Peyer's patch (tissue), 4 donors: ENCODE data around the gene TAX1BP3. TPM values are rescaled to one million over a fixed set of nuclear protein-coding genes. Genes with fewer than 3 reads are reported as not detected.

ENCODE experiments used
- DNase-seq, 3 donors: peaks; one replicate each; pipeline ENCODE4 v3.0.0-alpha.2; 2017 to 2019
- H3K27ac ChIP-seq, 4 donors: fragments of 200-600 bp; sonication (generic); one replicate each; pipeline ENCODE4 v1.5.1; 2016 to 2019
- H3K27me3 ChIP-seq, 2 donors: fragments of 200-600 bp; sonication (generic); one replicate each; pipeline ENCODE4 v1.5.1; 2019
- H3K36me3 ChIP-seq, 3 donors: fragments of 200-600 bp; sonication (generic); one replicate each; pipeline ENCODE4 v1.5.1; 2016 to 2019
- H3K4me1 ChIP-seq, 4 donors: fragments of 200-600 bp; sonication (generic); one replicate each; pipeline ENCODE4 v1.5.1; 2016 to 2019
- H3K4me3 ChIP-seq, 4 donors: fragments of 200-600 bp; sonication (generic); 1 replicate in 3 of 4; 2 replicates in 1 of 4; pipeline ENCODE4 v1.5.1; 2016 to 2019; ENCODE audit warnings: mild to moderate bottlenecking in 1 of 4
- H3K9me3 ChIP-seq, 4 donors: fragments of 200-600 bp; sonication (generic); one replicate each; pipeline ENCODE4 v1.5.1; 2016 to 2019; ENCODE audit warnings: mild to moderate bottlenecking in 1 of 4
- CTCF ChIP-seq, 6 experiments: fragments of 450-650 bp in 4 of 6; fragments of 200-600 bp in 2 of 6; sonication (generic) in 1 of 6; IDR thresholded peaks; one replicate each; pipeline ENCODE4 v1.5.1; 2017 to 2019; ENCODE audit warnings: antibody characterized with exemption in 6 of 6, mild to moderate bottlenecking in 3 of 6, moderate library complexity in 1 of 6
- POLR2A ChIP-seq, 2 donors: fragments of 450-650 bp; IDR thresholded peaks; one replicate each; pipeline ENCODE4 v1.5.1; 2017; ENCODE audit warnings: antibody characterized with exemption in 2 of 2, mild to moderate bottlenecking in 2 of 2, moderate library complexity in 2 of 2
- total RNA-seq, 4 donors: library from RNA; depleted of rRNA; stranded (reverse); fragments of >200 nt; gene quantifications; one replicate each; pipeline ENCODE4 v1.1.0, GENCODE V29; 2016

The TAX1BP3 gene
- total RNA-seq, 4 donors from 2014 or later, result 113 to 386 (median 239) TPM

- Histone ChIP-seq H3K27ac (no peak overlapping the region), H3K4me3 (no peak overlapping the region), H3K4me1 (no peaks in the 10 kb centered on the region), H3K9me3 (no peaks in the 10 kb centered on the region), H3K36me3 (no peaks in the 10 kb centered on the region), H3K27me3 (no peaks in the 10 kb centered on the region)
- TF ChIP-seq POLR2A (IDR thresholded peaks at IDR 0.05) (no peak), CTCF (IDR thresholded peaks at IDR 0.05) (no peak)
- no peak for DNase-seq
These were observed 10.6 kb upstream of the TAX1BP3 start for GRCh38 chr17:3678821-3679530.

DNA sequence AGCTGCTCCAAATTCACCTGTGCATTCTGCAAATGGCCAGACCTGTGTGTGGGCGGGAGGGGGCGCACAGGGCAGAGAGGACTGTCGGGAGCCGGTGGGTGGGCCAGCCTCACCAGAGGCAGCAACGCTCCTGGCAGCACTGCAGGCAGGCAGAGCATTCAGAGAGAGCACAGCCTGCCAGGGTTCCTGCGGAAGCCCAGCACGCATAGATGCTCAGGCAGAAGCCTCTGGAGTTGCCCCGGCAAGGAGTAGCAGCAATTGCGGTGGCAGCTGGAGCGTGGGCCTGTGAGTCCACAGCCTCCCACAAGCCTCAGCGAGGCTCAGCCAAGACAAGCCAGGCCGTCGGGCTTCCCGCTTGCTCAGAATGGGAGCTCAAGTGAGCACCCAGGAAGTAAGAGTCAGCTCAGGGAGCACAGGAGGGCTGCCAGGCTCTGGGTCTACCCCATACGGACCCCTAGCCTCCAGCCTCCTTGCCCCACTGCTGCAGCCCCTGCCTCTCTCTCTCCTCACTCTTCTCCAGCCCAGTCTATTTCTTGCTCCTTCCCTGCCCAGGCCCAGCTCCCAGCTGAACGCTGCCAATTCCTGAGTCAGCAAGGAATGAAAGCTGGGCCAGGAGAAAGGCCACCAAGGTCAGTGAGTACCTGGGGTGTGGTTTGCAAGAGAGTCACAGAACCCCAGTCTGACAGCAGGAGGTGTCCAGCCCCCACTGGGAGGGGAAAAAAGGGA lies 9.9 kb upstream of the TAX1BP3 start:
- Histone ChIP-seq H3K36me3 (no peaks in the 10 kb centered on the region), H3K4me3 (no peak overlapping the region), H3K27me3 (no peaks in the 10 kb centered on the region), H3K4me1 (no peaks in the 10 kb centered on the region), H3K9me3 (no peaks in the 10 kb centered on the region), H3K27ac (no peak overlapping the region)
- TF ChIP-seq CTCF (IDR thresholded peaks at IDR 0.05), result no peak
- no peak for TF ChIP-seq POLR2A (IDR thresholded peaks at IDR 0.05)
- no peak for DNase-seq

GRCh38 chr17:3675886-3676285 lies 7.5 kb upstream of the TAX1BP3 start:
- Histone ChIP-seq H3K36me3 (no peaks in the 10 kb centered on the region), H3K4me1 (no peaks in the 10 kb centered on the region), H3K9me3 (no peaks in the 10 kb centered on the region), H3K27me3 (no peaks in the 10 kb centered on the region), H3K27ac (no peak overlapping the region), H3K4me3 (no peak overlapping the region)
- no peak for DNase-seq
- TF ChIP-seq CTCF (IDR thresholded peaks at IDR 0.05) (no peak), POLR2A (IDR thresholded peaks at IDR 0.05) (no peak)

DNA sequence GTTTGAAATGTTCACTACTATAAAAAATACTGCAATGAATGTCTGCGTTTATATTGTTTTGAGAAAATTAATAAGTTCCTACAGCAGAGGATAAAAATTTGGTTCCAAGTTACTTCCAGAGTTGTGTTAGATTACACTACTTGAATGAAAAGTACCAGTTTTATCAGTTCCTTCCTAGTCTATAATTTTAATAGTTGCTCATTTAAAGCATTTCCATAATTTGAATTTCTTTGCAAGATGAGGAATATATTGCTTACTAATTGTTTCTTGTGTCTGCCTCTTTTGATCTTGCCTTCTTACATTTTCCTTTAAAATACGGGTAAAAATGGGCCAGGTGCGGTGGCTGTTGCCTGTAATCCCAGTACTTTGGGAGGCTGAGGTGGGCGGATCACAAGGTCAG lies 4.2 kb upstream of the TAX1BP3 start:
- no peak overlapping the region for H3K27ac ChIP-seq
- DNase-seq, result no peak

GRCh38 chr17:3669548-3669947 lies 1.2 kb upstream of the TAX1BP3 start:
- TF ChIP-seq CTCF (IDR thresholded peaks at IDR 0.05), result no peak
- no peak for TF ChIP-seq POLR2A (IDR thresholded peaks at IDR 0.05)
- Histone ChIP-seq H3K27ac (peak overlapping the region in 1 of 4 donors; percentile 86), H3K4me3 (peak overlapping the region; percentile 70 to 97 (median 92)), H3K27me3 (no peaks in the 10 kb centered on the region), H3K9me3 (no peaks in the 10 kb centered on the region), H3K4me1 (peaks cover 0 to 30% (median 8%) of the 10 kb centered on the region in 4 donors), H3K36me3 (peaks cover 0 to 4% (median 0%) of the 10 kb centered on the region in 3 donors)
- no peak for DNase-seq

More for the DNA sequence above, 4.2 kb upstream of the TAX1BP3 start:
- no peaks in the 10 kb centered on the region for H3K36me3 ChIP-seq
- TF ChIP-seq POLR2A (IDR thresholded peaks at IDR 0.05), result no peak
- TF ChIP-seq CTCF (IDR thresholded peaks at IDR 0.05), result no peak
- H3K4me1 ChIP-seq, result peaks cover 0 to 17% (median 6%) of the 10 kb centered on the region in 4 donors
- no peak overlapping the region for H3K4me3 ChIP-seq
- H3K27me3 ChIP-seq, result no peaks in the 10 kb centered on the region
- H3K9me3 ChIP-seq, result no peaks in the 10 kb centered on the region
